HG03108 (cell line): ENCODE results near the gene SCAMP5.

Experiments used
- ATAC-seq: cut with Tn5 transposase; IDR thresholded peaks from one replicate; pipeline ENCODE4 v1.9.1; 2021; ENCODE audit warnings: moderate library complexity; ENCODE audit not compliant: unreplicated experiment

The SCAMP5 gene

GRCh38 chr15:75067123-75067830, 71.9 kb downstream of the SCAMP5 start:
- no peak for ATAC-seq

GRCh38 chr15:75068748-75069147, 73.4 kb downstream of the SCAMP5 start:
- no peak for ATAC-seq

DNA sequence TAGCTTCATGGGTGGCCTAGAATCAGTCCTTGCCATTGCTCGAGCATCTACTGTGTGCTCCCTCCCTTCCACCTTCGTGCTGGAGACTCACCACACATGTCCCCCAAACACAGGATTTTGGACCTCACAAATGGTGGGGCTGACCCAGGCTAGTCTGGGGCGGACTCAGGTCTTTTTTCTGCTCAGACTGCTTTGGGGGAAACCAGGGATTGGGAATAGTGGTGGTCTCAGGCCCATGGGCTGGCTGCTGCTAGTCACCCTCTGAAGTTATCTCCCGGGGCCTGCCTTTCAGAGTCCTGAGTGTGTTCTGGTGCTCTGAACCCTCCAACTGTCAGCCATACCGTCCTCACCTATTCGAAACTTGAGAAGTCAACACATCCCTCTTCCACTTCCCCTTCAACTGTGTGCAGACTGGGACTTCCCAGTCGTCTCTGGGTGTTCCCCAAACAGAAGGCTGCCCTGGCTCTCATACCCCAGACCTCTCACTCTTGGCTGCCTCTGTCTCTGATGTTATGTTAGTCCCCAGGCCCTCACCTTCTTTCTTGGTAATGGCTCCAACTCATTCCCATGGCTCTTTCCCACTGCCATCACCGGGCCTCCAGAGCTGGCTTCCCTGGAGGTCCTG, 74.0 kb downstream of the SCAMP5 start:
- ATAC-seq: peak; percentile 62

GRCh38 chr15:75070674-75071073, 75.3 kb downstream of the SCAMP5 start:
- ATAC-seq: no peak
